Measurements from ENCODE around the gene FNDC3A.

The FNDC3A gene

DNA sequence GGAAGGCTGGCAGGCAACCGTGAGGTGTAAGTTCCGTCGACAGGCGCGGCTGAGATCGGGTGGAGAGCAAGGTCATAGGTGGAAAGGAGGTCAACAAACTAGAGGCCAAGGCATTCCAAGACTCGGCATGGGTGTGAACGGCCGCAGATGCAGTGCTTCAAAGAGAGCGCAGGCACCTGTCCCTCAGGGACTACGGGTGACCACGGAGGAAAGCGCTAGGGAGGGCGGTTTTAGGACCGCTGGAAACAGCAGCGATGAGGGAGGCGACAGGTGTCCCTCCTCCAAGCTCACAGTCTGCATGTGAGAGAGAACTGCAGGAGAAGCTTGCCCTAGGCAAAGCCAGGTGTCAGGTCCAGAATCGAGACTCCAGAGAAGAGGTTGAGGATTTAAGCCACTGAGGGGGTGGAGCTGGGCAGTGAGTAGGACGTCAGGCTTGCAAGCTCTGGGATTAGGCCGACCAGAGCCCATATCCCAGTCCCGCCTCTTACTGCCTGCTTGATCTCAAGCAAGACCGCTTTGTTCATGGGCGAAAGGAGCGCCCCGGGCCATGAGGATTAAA, 242.9 kb downstream of the FNDC3A start:
- DNase-seq (ENCODE audit: low spot score) = no peak

DNA sequence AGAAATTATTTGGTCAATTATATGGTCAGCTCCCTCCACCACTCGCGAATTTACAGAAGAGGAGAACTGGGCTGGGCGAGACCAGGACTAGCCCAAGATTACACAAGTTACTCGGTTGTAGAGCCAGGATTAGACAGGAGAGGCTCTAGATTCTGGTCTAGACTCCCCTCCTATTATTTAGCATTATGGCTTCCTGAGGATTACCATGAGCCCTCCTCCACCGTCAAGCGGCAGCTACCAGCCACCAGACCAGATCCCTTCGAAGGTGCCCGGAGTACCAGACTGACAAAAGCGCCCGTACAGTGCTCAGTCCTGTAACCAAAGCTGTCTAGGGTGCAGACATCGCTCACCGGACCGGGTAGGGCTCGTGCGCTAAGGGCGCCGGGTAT, 243.9 kb downstream of the FNDC3A start:
- no peak for DNase-seq (ENCODE audit: low spot score)

DNA sequence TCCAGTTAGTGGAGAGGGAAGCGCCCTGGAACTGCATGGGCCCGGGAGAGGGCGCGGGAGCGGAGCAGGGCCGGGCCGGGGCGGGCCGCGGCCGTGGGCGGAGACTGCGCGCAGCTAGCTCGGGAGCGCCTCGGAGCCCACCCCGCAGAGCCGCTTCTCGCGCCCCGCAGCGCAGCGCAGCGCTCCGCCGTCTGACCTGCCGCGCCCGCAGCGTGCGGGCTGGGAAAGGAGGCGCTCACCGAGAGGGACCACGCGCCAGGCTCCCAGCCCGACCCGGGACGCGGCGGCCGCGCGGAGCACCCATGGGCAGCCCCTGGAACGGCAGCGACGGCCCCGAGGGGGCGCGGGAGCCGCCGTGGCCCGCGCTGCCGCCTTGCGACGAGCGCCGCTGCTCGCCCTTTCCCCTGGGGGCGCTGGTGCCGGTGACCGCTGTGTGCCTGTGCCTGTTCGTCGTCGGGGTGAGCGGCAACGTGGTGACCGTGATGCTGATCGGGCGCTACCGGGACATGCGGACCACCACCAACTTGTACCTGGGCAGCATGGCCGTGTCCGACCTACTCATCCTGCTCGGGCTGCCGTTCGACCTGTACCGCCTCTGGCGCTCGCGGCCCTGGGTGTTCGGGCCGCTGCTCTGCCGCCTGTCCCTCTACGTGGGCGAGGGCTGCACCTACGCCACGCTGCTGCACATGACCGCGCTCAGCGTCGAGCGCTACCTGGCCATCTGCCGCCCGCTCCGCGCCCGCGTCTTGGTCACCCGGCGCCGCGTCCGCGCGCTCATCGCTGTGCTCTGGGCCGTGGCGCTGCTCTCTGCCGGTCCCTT, 244.5 kb downstream of the FNDC3A start, which contains the start of gene MLNR:
Gene MLNR (plus strand): TSS at position 303 of the 820 bp plus-strand sequence. CDS start 0 bp downstream, at position 303.
- DNase-seq (ENCODE audit: low spot score) = no peak

DNA sequence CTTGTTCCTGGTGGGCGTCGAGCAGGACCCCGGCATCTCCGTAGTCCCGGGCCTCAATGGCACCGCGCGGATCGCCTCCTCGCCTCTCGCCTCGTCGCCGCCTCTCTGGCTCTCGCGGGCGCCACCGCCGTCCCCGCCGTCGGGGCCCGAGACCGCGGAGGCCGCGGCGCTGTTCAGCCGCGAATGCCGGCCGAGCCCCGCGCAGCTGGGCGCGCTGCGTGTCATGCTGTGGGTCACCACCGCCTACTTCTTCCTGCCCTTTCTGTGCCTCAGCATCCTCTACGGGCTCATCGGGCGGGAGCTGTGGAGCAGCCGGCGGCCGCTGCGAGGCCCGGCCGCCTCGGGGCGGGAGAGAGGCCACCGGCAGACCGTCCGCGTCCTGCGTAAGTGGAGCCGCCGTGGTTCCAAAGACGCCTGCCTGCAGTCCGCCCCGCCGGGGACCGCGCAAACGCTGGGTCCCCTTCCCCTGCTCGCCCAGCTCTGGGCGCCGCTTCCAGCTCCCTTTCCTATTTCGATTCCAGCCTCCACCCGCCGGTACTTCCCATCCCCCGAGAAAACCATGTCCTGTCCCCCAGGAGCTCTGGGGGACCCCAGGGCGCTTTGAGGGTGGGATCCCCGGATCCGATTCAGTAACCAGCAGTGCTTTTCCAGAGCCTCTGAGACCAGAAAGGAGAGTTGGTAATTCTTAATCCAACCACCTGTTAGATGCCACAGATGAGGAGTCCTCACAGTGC, 245.3 kb downstream of the FNDC3A start:
- no peak for DNase-seq (ENCODE audit: low spot score)

DNA sequence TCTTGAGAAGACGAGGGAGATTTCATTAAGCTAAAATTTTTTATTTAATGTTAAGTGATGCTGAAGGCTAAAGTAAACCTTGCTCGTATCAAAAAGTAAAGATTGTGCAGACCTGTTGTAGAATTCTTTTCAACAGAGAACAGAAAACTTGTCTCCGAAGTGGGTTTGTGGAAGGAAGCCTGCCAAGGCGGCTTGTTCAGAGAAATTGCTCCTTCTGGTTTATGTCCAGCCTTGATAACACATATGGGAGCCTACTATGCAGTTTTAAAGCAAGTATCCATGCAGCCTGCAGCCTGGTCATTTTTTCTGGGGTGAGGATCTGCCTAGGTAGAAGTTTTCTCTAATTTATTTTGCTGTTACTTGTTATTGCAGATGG, 245.9 kb downstream of the FNDC3A start:
- no peak for DNase-seq (ENCODE audit: low spot score)

DNA sequence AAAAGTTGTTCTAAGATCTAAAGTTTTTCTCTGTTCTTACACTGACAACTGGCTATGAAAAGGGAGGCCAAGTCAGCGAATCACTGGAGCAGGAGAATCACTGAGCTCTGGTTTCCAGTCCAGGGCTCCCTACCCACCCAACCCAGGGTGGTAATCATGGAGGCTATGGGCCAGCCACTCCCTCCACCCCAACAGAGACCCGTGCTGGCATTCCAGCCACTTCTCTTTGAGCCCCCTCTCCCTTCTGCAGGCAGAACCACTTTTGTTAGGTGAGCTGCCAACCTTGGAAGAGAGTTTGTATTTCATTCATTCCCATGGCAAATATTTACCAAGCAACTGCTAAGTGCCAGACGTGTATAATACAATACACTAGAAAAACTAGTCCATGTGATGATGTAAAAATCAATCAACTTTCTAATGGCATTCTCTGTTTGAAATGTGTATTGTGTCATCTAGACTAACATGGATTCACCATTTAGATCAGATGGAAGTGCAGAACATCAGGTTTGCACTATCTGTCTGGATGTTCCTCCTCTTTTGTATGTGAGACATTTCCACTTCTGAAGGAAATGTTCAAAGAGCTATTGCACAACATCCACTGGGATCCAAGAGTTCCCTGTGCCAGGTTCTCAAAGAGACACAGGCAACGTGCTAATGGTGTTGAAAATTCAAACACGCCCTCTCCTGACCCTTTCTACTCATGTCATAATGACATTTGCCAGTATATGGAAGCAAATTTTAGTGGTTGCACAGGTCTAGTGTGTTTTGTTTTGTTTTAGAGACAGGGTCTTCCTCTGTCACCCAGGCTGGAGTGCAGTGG, 249.7 kb downstream of the FNDC3A start:
- DNase-seq (ENCODE audit: low spot score) = no peak

DNA sequence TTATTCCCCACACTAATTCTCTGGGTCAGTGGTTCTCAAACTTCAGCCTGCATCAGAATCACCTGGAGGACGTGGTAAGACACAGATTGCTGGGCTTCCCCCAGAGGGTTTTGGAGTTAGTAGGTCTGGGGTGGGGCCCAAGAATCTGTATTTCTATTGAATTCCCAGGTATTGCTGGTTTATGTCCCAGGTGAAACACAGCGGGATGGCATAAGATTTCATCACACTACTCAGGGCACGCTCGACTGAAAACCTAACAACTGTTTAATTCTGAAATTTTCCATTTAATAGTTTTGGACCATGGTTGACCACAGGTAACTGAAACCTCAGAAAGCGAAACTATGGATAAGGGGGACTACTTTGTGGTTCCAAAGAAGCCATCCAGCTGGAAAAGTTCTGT, 250.9 kb downstream of the FNDC3A start:
- no peak for DNase-seq (ENCODE audit: low spot score)

DNA sequence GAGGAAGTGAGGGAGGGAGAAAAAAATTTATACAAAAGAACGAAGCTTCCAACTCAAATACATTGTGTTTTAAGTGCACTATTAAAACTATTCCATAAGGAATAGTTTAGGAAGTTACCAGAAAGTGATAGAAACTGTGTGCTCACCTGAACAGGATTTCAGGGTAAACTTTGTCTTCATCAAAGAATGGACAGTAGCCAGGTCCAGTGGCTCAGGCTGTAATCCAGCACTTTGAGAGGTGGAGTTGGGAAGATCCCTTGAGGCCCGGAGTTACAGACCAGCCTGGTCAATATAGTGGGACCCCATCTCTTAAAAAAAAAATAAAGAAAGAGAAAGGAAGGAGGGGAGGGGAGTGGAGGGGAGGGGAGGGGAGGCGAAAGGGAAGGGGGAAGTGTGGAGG, 259.0 kb downstream of the FNDC3A start:
- DNase-seq (ENCODE audit: low spot score) = no peak

DNA sequence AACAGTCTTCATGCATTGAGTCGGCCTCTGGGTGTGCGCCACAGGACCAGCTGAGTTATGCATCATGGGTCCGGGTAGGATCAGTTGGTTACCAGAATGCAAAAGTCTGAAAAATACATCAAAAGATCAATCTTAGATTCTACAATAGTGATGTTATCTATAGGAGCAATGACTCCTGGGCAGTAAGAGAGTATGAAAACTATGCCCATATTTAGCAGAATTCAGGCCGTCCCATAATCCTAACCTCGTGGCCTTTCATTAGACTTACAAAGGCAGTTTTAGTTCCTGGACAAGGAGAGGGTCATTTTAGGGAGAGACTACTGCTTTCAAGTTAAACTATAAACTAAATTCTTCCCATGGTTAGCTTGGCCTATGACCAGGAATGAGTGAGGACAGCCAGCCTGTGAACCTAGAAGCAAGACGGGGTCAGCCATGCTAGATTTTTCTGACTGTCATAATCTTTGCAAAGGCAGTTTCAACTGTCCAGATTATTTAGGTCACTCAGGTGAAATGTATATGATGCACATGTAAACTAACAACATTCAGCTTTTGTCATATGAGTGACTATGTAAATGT, 260.2 kb downstream of the FNDC3A start:
- no peak for DNase-seq (ENCODE audit: low spot score)

DNA sequence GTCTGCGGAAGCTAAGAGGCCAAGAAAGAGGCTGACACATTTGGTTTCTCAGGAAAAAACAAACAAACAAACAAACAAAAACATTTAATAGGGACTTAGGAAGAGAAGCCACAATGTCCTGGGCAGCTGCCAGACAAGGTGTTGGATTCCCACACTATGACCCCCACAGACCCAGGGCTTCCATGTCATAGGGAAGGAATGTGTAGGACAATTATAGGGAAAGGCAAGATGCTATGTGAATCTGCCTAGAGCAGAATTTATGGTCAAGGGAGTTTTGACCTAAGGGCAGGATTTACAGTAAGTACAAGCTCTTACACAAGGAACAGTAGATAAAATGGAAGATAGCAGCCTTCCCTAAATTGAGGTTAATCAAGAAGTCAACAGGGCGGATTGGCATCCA, 262.9 kb downstream of the FNDC3A start:
- no peak for DNase-seq (ENCODE audit: low spot score)

DNA sequence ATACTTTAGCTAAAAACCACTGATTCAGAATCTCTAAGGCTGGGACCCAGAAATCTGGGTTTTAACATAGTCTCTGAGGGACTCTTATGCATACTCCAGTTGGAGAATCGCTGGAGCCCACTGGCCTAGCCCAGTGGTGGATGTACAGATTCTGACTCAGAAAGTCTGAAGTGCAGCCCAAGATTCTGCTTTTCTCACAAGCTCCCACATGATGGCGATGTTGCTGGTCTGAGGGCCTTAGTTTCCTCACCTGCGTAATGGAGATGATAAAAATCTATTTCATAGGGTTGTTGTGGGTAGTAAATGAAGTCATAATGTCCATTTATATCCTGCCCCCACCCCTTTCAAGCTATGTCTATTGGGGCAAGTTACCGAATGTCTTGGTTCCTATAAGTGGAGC, 264.3 kb downstream of the FNDC3A start:
- peak; percentile 36 for DNase-seq (ENCODE audit: low spot score)

DNA sequence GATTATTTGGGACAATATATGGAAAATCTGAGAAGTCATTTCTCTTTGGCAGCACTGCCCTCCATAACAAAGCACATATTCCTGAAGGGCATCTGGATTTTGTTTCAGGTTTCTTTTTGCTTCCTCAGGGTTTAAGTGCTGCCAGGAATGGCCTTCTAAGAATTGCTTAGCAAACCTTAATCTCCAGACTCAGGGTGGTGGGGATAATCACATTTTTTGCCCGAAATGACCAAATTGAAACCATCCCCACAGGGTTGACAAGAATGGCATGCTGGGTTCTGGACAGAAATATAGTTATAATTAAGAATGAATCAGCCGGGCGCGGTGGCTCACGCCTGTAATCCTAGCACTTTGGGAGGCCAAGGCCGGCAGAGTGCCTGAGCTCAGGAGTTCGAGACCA, 265.6 kb downstream of the FNDC3A start:
- DNase-seq (ENCODE audit: low spot score) = no peak

DNA sequence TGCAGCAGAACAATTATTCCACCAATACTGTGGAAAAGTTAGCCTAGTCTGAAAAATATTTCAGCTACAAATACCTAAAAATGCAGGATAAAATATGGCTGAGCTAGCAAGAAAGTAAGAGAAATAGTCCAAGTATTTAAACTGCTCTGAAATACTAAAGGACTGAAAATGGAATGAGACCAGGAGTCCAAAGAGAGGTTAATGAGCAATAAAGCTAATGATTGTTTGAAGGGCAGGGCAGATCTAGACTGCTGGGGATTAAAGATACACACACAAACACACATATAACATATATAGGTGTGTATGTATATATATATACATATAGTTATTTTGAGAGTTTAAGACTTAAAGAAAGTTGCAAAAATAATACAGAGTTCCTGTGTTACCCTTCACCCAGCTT, 269.4 kb downstream of the FNDC3A start:
- no peak for DNase-seq (ENCODE audit: low spot score)

DNA sequence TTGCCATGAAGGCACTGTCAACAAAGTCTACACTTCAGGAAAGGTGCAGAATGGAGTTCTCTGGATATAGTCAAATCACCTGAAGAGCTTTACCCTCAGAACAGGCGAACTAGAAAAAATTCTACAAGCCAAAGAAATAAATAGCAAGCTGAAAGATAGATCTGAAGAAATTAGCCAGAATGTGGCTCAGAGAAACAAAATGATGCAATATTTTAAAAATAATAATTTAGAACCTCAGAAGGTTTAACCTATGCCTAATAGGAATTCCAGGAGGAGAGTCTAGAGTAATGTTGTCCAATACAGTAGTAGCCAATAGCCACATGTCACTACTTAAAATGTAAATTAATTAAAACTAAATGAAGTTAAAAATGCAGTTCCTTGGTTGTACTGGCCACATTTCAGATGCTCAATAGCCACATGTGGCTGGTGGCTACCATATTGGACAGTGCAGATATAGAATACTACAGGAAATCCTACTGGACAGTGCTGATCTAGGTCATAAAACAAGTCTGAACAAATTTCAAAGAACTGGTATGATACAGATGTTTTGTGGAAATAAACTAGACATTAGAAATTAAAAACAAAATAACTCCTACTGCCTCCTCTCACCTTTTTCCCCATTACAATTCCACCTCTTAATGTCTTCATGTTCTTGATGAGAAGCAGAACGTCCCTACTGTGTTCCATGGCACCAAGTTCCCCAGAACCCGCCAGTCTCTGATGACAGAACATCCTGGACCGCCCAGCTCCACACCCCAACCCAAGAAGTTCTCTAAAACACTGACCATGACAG, 271.3 kb downstream of the FNDC3A start:
- no peak for DNase-seq (ENCODE audit: low spot score)

DNA sequence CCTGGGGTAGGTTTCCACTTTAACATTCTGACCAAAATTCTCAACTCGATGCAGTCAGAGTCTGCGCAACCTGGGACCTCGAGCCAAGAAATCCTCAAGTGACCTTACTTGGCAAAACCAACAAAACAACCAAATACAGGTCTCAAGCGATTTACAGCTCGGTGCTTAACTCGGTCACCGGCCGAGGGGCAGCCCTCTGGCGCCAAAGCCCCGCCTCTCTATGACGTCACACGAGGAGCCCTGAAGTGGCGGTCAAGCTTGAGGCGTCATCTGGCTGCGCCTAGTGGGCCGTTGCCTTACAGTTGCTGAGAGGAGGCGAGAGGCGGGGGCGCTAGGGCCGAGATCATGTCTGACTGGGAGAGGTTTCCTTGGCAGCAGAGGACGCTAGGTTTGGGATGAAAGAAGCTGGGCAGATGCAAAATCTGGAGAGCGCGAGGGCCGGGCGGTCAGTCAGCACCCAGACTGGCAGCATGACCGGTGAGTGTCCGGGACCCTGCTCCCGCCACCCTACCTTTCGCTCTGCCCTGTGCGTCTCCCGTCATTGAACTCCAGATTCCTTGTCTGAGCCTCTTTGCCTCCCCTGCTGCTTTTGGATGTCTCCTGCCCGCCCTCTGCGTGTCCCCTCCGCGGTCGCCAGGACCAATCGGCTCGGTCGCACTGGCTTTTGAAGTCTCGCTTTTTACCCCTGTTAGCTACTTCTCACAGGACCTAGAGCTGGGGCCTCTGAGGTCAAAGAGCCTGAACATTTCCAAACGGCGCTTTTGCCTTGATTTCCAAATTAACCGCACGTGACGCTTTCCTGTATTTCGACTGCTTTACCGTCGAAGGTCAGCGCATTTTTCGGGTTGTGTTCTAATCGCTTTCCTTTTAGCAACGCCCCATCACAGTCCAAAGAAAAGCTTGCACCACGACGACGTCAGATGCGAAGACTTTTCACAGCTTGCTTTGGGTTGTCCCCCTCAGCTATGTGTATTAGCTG, 272.2 kb downstream of the FNDC3A start, which contains the start of gene CDADC1:
Gene CDADC1 (plus strand): TSS at position 283 of the 979 bp plus-strand sequence. CDS start 113 bp downstream, at position 396.
- peak; percentile 98 for DNase-seq (ENCODE audit: low spot score)

DNA sequence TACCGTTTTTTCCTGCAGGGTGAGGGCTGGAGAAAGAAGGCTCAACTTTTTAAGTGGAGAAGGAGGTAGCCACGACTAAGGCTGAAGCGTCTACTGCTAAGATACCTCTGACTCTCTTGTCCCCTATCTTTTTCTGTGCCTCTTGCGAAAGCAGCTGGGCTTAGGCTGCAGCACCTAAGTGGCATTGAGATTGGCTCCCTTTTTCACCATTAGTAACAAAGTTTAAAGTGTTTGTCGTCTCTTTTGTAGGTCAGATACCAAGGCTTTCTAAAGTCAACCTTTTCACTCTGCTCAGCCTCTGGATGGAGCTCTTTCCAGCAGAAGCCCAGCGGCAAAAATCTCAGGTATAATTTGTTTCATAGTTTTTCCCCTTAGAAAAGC, 272.9 kb downstream of the FNDC3A start:
- peak; percentile 50 for DNase-seq (ENCODE audit: low spot score)

DNA sequence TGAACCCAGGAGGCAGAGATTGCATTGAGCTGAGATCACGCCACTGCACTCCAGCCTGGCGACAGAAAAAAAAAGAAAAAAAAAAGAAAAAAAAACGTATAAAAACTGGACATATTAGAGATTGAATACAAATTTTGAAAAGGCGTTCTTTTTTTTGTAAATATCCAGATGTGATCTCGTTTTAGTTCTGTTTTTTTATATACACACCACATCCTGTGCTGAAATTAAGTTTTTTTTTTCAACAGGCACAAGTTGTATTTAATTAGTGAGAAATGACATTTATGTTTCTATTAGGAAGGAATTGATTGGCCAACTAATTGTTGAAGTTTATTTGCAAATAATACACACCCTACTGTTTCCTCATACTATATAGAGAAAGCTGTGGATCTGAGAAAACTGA, 275.6 kb downstream of the FNDC3A start:
- DNase-seq (ENCODE audit: low spot score) = no peak

DNA sequence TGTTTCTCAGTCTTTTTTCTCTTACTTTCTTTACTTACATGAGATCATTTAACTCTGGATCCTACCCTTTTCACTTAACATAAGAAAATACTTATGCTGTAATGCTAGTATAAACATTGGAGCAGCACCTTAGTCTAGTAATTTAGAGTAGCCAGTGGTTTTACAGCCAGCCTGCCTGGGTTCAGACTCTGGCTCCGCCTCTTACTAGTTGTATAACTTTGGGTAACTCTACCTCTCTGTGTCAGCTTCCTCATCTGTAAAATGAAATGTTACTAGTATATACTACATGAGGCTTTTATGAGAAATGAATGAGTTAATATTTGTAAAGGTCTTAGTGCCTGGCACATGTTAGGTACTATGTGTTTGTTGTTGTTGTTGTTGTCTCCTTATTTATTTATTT, 277.6 kb downstream of the FNDC3A start:
- no peak for DNase-seq (ENCODE audit: low spot score)

DNA sequence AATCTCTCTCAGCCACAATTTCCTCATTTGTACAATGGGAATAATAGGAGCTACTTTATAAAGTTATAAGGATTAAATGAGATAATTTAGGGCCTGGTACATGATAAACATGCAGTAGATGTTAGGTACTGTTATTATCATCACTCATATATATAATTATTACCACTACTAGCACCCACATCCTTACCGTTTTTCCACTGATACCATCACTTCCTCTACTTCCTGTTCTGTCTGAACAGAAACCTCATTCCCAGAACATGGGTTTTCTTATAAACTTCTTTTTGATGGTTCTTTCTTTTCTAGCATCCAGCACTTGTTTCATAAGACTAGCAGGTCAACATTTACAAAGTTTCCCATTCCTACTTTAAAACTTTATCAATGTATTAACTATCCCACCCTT, 278.3 kb downstream of the FNDC3A start:
- DNase-seq (ENCODE audit: low spot score) = no peak

DNA sequence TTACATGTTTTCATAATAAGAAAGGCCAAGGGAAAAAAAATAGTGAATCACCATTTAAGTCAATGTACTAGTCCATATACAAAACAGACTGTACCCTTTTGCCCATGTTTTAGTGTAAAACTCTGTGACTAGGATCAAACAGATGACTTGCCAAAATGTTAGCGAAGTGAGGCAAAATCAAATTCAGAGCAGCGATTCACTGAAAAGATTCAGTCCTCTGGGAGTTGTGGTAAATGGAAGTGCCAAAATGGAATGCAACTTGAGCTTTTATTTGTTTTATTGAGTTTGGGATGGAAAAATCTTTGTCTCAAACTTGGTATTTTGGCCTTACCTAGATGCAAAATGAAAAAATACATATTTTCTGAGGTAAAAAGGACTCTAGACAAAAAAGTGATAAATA, 281.1 kb downstream of the FNDC3A start:
- no peak for DNase-seq (ENCODE audit: low spot score)

Measured in cerebellar cortex (tissue), 1 donor.